KBM-7 (cell line): ENCODE results near the gene SSC4D.

Experiments
- DNase-seq: peaks from one replicate; pipeline ENCODE4 v3.0.0-alpha.2; 2015
- in situ Hi-C: fragments of 300-500 bp; cut with MboI; formaldehyde crosslinking; loops from 2 replicates; pipeline ENCODE4 v1.14.3; 2020; ENCODE audit warnings: low sequenced_read_pairs, low pct_unique_long_range_greater_than_20kb, mixed read lengths

The SSC4D gene

GRCh38 chr7:76359111-76359977 is 50.2 kb downstream of the SSC4D start:
- in situ Hi-C loops = no loop called here
- DNase-seq = peak; percentile 97

- peak; percentile 82 for DNase-seq
- in situ Hi-C loops = no loop called here
These were observed 50.9 kb downstream of the SSC4D start, which contains the start of gene YWHAG for GRCh38 chr7:76358481-76359110. TSS of gene YWHAG (minus strand) at chr7:76358991. CDS start at chr7:76358808, 183 bp downstream.

- in situ Hi-C loops = no loop called here
- peak; percentile 84 for DNase-seq
These were observed 51.5 kb downstream of the SSC4D start for GRCh38 chr7:76358011-76358480.

GRCh38 chr7:76357475-76358010 is 52.0 kb downstream of the SSC4D start:
- no peak for DNase-seq
- in situ Hi-C loops = no loop called here

- in situ Hi-C loops = no loop called here
- peak; percentile 52 for DNase-seq
These were observed 52.7 kb downstream of the SSC4D start for GRCh38 chr7:76356823-76357222.

GRCh38 chr7:76356115-76356514 is 53.4 kb downstream of the SSC4D start:
- in situ Hi-C loops = no loop called here
- DNase-seq = no peak

- DNase-seq = no peak
- in situ Hi-C loops = no loop called here
These were observed 54.3 kb downstream of the SSC4D start for GRCh38 chr7:76354981-76355730.

GRCh38 chr7:76354516-76354915 is 55.0 kb downstream of the SSC4D start:
- DNase-seq = no peak
- in situ Hi-C loops = no loop called here

- DNase-seq = no peak
- in situ Hi-C loops = no loop called here
These were observed 55.8 kb downstream of the SSC4D start for GRCh38 chr7:76353744-76354143.

GRCh38 chr7:76352193-76352592 is 57.3 kb downstream of the SSC4D start:
- in situ Hi-C loops = no loop called here
- DNase-seq = no peak

- DNase-seq = no peak
- in situ Hi-C loops = no loop called here
These were observed 58.1 kb downstream of the SSC4D start for GRCh38 chr7:76351372-76351771.

GRCh38 chr7:76349313-76349885 is 60.1 kb downstream of the SSC4D start:
- in situ Hi-C loops = no loop called here
- DNase-seq = no peak

- in situ Hi-C loops = no loop called here
- no peak for DNase-seq
These were observed 61.8 kb downstream of the SSC4D start for GRCh38 chr7:76347710-76348109.

GRCh38 chr7:76346778-76347177 is 62.7 kb downstream of the SSC4D start:
- in situ Hi-C loops = no loop called here
- no peak for DNase-seq

GRCh38 chr7:76346097-76346496 is 63.4 kb downstream of the SSC4D start:
- in situ Hi-C loops = no loop called here
- no peak for DNase-seq

- in situ Hi-C loops = no loop called here
- DNase-seq = no peak
These were observed 65.6 kb downstream of the SSC4D start for GRCh38 chr7:76343931-76344321.

GRCh38 chr7:76343294-76343930 is 66.1 kb downstream of the SSC4D start:
- no peak for DNase-seq
- in situ Hi-C loops = no loop called here

- no peak for DNase-seq
- in situ Hi-C loops = no loop called here
These were observed 67.3 kb downstream of the SSC4D start for GRCh38 chr7:76342222-76342621.
